Left forelimb (tissue), 1 donor: ENCODE data around the gene CLTCL1.
"Not testable (repeated sequence)": the region's sequence is repeated elsewhere in the genome, so short reads cannot be mapped to it uniquely, and the experiment has no call there.

Experiments used
- DNase-seq: peaks from one replicate; pipeline ENCODE4 v3.0.0-alpha.2; 2018; ENCODE audit warnings: low spot score

The CLTCL1 gene

DNA sequence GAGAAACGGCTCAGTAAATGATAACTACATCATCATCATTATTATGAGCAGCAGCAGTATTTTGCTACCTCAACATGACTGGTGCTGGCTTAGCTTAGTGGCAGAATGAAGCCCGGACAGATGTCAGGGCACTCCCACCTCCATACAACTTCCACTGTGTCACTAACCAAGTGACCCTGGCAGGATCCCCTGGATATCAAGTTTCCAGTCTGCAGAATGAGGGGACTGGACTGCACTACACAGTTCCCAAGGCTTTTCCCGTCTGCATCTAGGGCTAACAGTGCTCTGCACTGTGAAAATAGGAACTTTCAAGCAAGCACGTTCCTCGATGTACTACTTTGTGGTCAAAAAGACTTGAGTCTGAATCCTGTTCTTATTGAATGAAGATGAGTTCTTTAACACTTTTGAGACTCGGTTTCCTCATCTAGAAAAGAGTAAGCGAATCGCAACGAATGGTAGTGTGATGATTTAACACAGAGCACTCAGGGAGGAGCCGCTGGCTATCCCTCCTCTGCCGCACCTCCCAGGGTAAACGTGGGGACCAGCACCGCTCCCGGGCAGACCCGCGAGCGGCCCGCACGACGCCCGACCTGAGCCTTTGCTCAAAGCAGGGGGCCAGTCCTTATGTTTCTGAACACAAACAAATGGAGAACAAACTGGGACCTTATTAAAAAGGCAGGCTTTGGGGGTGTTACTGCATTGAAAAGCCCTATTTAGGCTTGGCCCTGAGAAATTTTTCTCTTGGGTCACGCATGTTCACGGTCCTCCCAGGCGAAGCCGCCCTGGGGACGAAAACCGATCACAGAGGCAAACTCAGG lies 910 bp downstream of the CLTCL1 start:
- DNase-seq: no peak

DNA sequence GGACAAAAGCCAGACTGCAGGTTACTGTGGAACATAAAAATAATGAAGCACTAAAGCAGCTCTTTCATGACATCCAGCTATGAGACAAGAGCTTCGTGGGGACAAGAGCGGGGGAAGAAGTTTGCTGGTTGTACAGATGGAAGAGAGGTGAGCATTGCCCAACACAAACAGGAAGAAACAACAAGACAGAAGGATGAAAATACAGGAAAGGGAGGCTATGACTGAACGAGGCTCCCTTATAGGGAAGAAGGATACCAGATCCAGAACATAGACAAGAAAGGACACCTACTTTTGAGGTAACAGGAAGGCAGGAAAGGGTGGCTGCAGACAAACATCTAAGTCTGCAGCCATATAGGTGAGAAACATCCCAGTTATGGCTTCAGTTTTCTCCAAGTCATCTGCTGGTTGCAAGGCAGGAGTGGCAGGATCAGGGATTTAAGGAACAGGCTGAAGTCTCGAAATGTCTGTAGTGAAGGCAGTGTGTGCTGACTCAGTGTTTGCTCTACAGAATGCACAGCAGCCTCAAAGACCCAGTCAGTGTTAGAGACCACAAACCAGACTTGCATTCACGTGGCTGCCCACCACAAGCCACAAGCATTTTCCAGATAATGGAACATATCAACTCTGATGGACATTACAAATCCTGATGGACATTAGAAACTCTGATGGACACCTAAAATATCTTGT lies 1.9 kb downstream of the CLTCL1 start:
- no peak for DNase-seq

DNA sequence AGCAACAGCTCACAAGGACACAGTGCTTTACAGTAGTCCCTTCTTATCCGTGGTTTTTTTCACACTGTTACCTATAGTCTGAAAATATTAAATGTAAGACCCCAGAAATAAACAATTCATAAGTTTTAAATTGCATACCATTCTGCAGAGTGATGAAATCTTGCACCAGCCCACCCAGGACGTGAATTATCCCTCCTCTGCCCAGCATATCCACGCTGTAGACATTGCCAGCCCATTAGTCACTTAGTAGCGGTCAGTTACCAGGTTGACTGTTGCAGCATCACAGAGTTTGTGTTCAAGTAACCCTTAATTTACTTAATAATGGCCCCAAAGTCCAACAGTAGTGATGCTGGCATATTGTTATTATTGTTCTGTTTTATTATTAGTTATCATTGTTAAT lies 3.6 kb downstream of the CLTCL1 start:
- no peak for DNase-seq

DNA sequence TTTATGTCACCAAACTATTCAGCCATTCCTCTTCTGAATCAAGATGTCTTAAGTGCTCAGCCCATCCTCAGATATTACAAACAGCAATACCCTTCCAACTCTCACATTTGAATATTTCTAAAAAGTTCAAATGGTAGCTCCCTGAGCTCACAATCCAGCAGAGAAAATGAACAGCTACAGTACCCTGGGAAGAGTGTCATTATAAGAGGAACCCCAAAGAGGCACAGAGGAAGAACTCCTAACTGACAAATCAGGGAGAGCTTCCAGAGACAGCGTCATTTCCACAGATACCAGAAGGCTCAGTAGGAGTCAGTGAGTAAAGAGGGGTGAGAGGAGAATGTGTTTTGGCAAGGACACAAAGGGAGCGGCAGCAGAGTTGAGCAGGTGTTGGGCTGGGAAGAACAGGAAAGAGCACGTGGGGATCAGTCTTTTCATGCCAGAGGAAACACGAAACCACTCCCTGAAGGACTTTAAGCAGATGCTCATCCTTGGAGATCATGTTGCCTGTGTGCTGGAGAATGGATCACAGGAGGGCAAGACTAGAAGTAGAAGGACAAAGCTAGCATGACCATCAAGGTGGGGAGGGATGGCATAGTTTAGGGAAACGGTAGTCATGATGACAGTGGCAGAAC lies 4.3 kb downstream of the CLTCL1 start:
- no peak for DNase-seq

DNA sequence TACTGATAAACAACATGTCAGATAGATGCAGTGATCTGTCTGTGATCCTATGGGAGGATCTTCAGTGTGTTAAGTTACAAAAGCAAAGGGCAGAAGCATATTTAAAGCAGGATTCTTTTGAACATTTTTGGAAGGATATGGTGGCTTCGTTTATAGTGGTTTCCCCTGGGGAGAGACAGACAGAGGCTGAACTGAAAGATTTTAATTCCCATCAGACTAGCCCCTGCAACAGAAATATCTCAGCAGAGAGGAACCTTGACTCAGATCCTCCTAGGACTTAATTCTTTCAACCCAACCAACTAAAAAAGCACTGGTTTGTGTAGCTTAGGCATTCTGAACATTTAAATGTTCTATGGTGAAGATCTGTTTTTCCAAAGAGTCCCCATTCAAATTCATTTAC lies 5.7 kb downstream of the CLTCL1 start:
- DNase-seq: no peak

DNA sequence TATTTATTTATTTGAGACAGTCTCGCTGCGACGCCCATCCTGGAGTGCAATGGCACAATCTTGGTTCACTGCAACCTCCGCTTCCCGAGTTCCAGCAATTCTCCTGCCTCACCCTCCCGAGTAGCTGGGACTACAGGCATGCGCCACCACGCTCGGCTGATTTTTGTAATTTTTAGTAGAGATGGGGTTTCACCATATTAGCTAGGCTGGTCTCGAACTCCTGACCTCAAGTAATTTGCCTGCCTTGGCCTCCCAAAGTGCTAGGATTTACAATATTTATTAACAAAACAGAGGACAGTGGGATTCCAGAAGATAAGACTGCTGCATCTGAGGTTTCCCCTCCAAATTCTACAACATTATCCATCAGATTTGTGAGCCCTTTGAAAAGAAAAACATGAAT lies 12.4 kb downstream of the CLTCL1 start:
- DNase-seq: not testable (repeated sequence)

DNA sequence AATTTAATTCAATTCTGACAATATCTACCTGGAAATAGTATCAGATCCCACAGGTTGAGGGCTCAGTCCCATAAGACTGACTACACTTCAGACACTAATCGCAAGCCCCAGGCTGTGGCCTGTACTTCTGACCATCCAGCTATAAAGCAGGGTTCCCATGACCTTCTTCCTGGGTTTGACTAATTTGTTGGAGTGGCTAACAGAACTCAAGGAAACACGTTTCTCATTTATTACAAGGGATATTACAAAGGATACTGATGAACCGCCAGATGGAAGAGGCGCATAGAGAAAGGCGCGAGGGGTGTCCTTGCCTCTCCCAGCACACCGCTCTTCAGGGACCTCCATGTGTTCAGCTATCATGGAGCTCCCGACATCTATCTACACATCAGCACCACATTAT lies 13.7 kb downstream of the CLTCL1 start:
- DNase-seq: no peak

DNA sequence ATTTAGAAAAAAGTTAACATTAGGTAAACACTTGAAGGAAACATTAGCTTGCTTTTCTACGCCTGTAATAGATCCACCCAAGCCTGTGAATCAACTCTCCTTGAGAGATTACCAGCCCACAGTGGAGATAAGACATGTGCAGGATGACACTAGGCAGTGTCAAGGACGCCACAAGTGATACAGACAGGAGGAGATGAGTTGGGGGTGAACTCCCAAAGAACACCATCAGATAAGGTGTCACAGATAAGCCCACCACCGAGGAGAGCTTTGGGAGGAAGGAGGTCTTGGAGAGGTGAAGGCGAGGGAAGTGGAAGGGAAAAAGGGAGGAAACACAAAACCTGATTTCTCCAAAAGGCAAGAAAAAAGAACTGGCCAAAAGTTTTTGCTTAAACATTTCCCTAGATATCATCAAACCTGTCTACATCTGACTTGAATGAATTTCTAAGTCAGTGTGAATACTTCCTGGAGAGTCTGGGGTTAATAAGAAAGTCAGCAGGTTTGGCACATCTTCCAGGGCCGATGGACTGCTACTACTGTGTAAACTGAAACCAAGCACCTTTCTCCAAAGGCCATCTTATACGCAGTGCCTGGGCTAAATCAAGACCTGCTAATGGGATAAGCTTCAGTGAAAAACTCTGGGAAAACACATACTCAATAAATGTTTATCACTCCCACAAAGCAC lies 15.5 kb downstream of the CLTCL1 start:
- no peak for DNase-seq

DNA sequence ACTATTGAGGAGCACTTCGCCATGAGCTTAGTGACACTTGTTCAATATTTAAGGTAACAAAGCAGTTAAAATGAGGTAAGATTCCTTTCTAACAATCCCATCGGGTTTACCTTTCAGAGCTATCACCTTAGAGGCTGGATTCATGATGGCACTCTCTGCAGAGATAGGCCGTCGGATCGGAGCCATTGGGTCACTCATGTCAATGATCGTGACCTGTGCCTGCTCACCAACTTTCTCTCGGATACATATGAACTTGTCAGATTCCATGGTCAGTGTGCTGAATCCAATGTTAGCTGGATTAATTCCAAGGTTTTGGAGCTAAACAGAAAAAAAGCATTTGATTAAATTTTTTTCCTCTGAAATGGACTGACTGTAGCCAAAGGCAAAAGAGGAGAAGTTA lies 16.0 kb downstream of the CLTCL1 start:
- DNase-seq: no peak

DNA sequence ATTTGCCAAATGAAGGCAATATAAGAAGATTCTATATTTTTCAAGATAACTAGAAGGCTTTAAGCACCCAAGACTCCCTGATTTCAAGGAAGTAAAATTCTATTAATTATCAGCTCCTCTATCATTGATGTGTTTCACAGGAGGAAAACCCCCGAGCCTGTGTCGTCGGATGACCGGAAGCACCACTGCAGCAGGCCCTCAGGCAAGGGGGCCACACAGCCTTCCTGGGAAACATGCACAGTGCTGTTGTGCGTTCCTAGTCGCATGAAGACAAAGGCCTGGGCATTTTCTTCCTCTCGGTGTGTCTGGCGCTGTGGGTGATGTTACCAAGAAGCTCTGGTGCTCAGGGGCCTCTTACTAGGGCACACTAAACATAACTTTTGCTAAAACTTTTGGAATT lies 16.4 kb downstream of the CLTCL1 start:
- DNase-seq: no peak

DNA sequence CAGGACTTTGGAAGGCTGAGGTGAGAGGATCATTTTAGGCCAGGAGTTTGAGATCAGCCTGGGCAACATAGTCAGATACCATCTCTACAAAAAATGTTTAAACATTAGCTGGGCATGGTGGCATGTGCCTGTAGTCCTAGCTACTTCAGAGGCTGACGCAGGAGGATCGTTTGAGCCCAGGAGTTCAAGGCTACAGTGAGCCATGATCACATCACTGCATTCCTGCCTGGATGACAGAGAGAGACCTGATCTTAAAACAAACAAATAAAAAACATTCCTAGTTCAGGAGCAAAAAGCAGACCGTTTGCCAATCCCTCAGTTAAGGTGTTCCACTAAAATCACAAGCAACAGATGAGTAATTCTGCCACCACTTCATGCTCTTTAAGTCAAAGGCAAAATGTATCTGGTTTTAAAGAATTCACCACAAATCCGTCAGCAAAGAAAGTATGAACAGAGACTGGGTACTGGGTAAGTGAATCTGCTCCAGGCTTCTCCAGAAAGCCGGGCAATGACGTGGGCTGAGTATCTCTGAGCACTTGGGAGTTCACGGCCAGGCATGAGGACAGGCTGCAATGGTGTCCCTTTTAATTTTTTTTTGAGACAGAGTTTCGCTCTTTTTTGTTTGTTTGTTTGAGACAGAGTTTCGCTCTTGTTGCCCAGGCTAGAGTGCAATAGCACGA lies 19.5 kb downstream of the CLTCL1 start:
- no peak for DNase-seq

DNA sequence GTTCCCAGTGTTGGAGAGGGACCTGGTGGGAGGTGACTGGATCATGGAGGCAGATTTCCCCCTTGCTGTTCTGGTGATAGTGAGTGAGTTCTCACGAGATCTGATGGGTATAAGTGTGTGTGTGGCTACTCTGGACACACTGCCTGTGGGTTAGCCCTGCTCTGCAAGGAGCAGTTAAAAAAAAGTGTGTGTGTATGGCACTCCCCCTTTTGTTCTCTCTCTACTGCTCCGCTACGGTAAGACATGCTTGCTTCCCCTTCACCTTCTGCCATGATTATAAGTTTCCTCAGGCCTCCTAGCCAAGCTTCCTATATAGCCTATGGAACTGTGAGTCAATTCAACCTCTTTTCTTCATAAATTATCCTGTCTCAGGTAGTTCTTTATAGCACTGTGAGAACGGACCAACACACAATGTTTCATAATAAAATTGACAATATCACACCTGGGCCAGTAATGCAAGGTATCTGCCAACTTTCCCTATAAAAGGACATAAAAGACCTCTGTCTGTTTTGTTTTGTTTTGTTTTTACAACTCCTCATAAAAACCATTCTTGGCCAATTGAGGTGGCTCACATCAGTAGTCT lies 20.2 kb downstream of the CLTCL1 start:
- DNase-seq: no peak

DNA sequence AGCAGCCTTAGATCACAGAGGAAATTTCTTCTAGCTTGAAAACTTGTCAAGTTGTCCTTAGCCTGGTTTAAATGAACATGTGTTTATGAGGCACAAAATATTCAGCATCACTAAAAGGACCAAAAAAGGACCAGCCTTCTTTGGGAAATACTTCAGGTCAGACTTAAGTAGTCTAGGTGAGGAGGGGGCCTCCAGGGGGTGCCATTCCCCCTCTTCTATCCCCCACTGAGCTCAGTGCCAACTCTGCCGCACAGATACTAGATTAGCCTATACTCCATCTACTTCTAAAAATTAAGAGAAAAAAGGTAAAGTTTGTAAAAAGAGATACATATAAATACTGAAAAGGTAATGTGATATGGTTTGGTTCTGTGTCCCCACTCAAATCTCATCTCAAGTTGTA lies 20.6 kb downstream of the CLTCL1 start:
- no peak for DNase-seq

DNA sequence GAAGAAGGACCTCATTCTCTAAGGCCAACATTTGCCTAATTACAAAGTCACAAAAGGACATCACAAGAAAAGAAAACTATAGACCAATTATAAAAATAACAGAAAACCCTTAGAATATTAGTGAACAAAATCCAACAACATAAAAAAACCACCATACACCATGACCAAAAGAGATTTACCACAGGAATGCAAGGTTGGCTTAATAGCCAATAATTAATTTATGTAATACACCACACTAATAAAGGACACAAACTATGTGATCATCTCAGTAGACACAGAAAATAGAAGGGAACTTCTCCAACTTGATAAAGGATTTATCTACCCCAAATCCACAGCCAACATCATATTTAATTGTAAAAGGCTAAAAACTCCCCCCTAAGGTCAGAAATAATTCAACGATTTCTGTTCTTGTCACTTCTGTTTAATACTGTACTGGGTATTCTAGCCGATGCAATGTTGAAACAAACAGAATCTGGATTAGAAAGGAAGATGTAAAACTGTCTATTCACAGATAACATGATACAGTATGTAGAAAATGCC lies 24.9 kb downstream of the CLTCL1 start:
- no peak for DNase-seq

DNA sequence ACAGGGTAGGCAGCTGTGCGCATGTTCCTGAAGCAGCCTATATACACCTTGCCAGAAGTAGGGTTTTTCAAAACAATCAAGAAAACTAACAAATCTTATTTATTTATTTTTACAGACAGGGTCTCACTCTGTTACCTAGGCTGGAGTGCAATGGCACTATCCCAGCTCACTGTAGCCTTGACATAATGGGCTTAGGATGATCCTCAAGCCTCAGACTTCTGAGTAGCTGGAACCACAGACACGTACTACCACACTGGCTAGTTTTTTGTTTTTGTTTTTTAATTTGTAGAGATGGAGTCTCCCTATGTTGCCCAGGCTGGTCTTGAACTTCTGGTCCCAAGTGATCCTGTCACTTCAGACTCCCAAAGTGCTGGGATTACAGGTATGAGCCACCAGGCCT lies 25.7 kb downstream of the CLTCL1 start:
- DNase-seq: no peak

DNA sequence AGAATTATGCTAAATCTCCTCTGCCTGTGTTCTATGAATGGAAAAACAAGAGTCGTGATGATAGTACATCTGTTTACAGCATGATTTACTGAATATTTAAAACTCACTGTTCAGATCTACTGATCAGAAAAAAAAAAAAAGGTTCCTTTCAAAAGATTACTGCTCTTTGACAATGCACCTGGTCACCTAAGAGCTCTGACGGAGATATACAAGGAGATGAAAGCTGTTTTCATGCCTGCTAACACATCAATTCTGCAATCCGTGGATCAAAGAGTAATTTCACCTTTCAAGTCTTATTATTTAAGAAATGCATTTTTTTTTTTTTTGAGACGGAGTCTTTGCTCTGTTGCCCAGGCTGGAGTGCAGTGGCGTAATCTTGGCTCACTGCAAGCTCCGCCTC lies 30.7 kb downstream of the CLTCL1 start:
- DNase-seq: no peak

DNA sequence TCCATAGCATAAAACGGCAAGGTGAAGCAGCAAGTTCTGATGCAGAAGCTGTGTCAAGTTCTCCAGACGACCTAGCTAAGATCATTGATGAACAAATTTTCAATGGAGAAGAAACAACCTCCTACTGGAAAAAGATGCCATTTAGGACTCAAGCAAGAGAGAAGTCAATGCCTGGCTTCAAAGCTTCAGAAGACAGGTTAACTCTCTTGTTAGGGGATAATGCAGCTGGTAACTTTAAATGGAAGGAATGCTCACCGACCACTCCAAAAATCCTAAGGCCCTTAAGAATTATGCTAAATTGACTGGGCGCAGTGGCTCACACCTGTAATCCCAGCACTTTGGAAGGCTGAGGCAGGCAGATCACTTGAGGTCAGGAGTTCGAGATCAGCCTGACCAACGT lies 31.3 kb downstream of the CLTCL1 start:
- no peak for DNase-seq

DNA sequence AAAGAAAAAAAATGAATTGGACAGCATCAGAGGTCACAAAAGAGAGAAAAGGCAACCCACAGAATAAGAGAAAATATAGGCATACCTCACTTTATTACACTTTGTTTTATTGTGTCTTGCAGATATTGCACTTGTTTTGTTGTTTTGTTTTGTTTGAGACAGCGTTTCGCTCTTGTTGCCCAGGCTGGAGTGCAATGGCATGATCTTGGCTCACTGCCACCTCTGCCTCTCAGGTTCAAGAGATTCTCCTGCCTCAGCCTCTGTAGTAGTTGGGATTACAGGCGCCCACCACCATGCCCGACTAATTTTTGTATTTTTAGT lies 32.6 kb downstream of the CLTCL1 start:
- DNase-seq: not testable (repeated sequence)

DNA sequence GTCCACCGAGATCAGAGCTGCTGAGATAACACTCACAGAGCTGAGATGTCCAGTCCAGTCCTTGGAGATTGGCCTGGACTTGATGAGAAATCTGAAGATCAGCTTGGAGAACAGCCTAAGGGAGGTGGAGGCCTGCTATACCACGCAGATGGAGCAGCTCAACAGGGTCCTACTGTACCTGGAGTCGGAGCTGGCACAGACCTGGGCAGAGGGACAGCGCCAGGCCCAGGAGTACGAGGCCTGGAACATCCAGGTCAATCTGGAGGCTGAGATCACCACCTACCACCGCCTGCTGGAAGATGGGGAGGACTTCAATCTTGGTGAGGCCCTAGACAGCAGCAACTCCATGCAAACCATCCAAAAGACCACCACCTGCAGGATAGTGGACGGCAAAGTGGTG lies 33.1 kb downstream of the CLTCL1 start:
- no peak for DNase-seq

DNA sequence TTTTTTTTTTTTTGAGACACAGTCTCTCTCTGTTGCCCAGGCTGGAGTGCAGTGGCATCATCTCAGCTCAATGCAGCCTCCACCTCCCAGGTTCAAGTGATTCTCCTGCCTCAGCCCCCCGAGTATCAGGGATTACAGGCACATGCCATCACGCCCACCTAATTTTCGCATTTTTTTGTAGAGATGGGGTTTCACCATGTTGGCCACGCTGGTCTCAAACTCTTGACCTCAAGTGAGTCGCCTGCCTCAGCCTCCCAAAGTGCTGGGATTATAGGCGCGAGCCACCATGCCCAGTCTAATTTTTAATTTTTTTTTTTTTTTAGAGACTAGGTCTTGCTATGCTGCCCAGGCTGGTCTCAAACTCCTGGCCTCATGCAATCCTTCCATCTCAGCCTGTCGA lies 35.2 kb downstream of the CLTCL1 start:
- DNase-seq: not testable (repeated sequence)

DNA sequence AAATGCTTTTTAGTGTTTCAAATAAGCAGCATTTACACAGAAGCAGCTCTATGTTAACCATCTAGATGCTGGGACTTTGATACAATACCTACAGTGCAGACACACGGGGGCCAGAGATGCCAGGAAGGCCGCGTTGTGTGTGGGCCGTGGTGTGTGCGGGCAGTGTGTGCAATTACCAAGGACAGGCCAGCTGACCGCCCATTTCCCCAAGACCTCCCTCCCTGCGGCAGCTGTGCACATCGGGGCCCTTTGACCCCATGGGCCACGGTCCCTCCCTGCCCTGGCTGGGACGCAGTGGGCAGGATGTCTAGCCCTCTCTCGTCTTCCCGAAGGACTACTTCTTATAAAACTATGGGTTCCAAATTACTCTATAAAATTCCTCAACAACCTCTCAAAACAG lies 38.4 kb downstream of the CLTCL1 start:
- no peak for DNase-seq
